PC-9 (cell line): Measurements from ENCODE around the gene SNPH. TPM values are rescaled to one million over a fixed set of nuclear protein-coding genes. Genes with fewer than 3 reads are reported as not detected.

ENCODE experiments used
- BruUV-seq: library from RNA; stranded (reverse); fragments of 400-500 nt; replicated peaks from 2 replicates; lab custom pipeline; 2021; lab: Mats Ljungman, UMichigan
- CTCF ChIA-PET: fragments of 300-600 bp; sonication (Branson Sonifier 250); formaldehyde crosslinking; loops from one replicate; lab custom pipeline; 2022; ENCODE audit warnings: antibody characterized with exemption; lab: Charles Lee
- POLR2A ChIA-PET: fragments of 300-600 bp; sonication (Branson Sonifier 250); formaldehyde crosslinking; loops from one replicate; lab custom pipeline; 2022; ENCODE audit warnings: antibody characterized with exemption; ENCODE audit not compliant: unreplicated experiment; lab: Charles Lee
- DNase-seq, 2 experiments: peaks; one replicate each; pipeline versions ENCODE4 v3.0.0 to v3.0.0-alpha.2; 2015 to 2022; ENCODE audit warnings: mixed read lengths in 1 of 2
- H2AFZ ChIP-seq: fragments of 200-600 bp; sonication (generic); 2 replicates; pipeline ENCODE4 v1.8.1; 2017; ENCODE audit warnings: antibody characterized with exemption
- H3F3A ChIP-seq: fragments of 200-600 bp; sonication (generic); 2 replicates; pipeline ENCODE4 v1.8.1; 2017; ENCODE audit warnings: antibody characterized with exemption, mild to moderate bottlenecking, low read depth; ENCODE audit not compliant: insufficient read depth
- H3K27ac ChIP-seq: fragments of 200-600 bp; sonication (generic); 2 replicates; pipeline ENCODE4 v1.6.1; 2016; ENCODE audit warnings: mixed run types
- H3K27me3 ChIP-seq: fragments of 200-600 bp; sonication (generic); 2 replicates; pipeline ENCODE4 v1.6.1; 2016; ENCODE audit warnings: low read depth, mixed run types; ENCODE audit not compliant: insufficient read depth
- H3K36me3 ChIP-seq: fragments of 200-600 bp; sonication (generic); 2 replicates; pipeline ENCODE4 v1.6.1; 2016; ENCODE audit warnings: low read depth, mixed run types
- H3K4me1 ChIP-seq: fragments of 200-600 bp; sonication (generic); replicated peaks from 2 replicates; pipeline ENCODE4 v1.6.1; 2016; ENCODE audit warnings: mixed run types; ENCODE audit not compliant: insufficient read depth
- H3K4me2 ChIP-seq: fragments of 200-600 bp; sonication (generic); 2 replicates; pipeline ENCODE4 v1.6.1; 2017; ENCODE audit warnings: mixed run types
- H3K4me3 ChIP-seq: fragments of 200-600 bp; sonication (generic); 2 replicates; pipeline ENCODE4 v1.6.1; 2016; ENCODE audit warnings: mixed run types
- H3K79me2 ChIP-seq: fragments of 200-600 bp; sonication (generic); 2 replicates; pipeline ENCODE4 v1.6.1; 2017; ENCODE audit warnings: low read depth, mixed run types
- H3K9me2 ChIP-seq: fragments of 200-600 bp; sonication (generic); 2 replicates; pipeline ENCODE4 v1.8.1; 2017; ENCODE audit warnings: mild to moderate bottlenecking; ENCODE audit not compliant: insufficient read depth
- H3K9me3 ChIP-seq: fragments of 200-600 bp; sonication (generic); 2 replicates; pipeline ENCODE4 v1.8.1; 2016; ENCODE audit warnings: low read depth; ENCODE audit not compliant: insufficient read depth
- H4K20me1 ChIP-seq: fragments of 200-600 bp; sonication (generic); 2 replicates; pipeline ENCODE4 v1.8.1; 2017; ENCODE audit not compliant: insufficient read depth
- EZH2 ChIP-seq: fragments of 200-600 bp; sonication (generic); IDR thresholded peaks from 2 replicates; pipeline ENCODE4 v1.8.0; 2017; ENCODE audit warnings: antibody characterized with exemption, low read depth
- intact Hi-C: fragments of 100-400 bp; cut with micrococcal nuclease; formaldehyde crosslinking; loops from one replicate; pipeline ENCODE4 v1.10.0; 2022; ENCODE audit not compliant: unreplicated experiment
- total RNA-seq: library from RNA; stranded (reverse); gene quantifications from 2 replicates; pipeline ENCODE4 v1.2.3, GENCODE V29; 2021
- TF ChIP-seq, protein P1 (sequence below): fragments of 200-600 bp; sonication (generic); conservative IDR thresholded peaks from 2 replicates; pipeline ENCODE4 v1.6.1; 2017; ENCODE audit warnings: mixed run types, antibody characterized with exemption, mild to moderate bottlenecking, moderate library complexity

SNPH gene
- total RNA-seq, 1 experiment from 2014 or later = 3.4 TPM

DNA sequence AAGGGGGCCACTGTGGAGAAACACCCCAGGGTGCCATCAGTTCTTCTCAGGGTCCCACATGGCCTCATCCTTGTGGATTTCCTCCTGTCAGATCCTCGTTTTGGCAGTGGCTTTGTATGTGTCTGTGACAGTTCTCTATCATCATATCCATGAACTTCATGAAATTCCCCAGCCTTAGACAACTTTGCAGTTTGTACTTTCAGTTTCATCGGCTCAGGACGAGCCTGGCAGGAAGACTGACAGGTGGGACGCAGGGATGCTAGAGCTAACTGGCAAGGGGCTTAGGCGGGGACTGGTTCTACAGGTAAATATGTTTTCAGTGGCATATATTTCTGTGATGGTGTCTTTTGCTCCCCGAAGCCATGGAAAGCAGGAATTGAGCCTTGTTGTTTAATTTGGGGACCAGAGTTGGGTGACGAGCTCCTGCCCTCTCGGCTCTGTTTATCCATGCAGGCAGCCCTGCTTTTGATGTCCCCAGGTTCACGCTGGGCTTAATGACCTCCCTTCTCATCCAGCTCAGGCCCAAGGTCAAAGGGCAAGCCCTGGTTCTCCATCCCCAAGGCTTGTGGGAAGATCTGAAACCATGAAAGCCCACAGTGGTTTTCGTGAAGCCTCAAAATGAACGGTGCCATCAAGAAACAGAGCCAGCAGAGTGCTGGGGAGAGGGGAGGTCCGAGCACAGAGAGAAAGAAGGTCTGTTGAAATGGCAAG lies 51.6 kb downstream of the SNPH start:
- no TSS peak for BruUV-seq
- no peaks in the 10 kb centered on the region for H4K20me1 ChIP-seq
- H3K9me2 ChIP-seq = no peaks in the 10 kb centered on the region
- no peak overlapping the region for H3K4me2 ChIP-seq
- H3K36me3 ChIP-seq = no peaks in the 10 kb centered on the region
- no peak overlapping the region for H3K4me3 ChIP-seq
- no peak overlapping the region for H3K27ac ChIP-seq
- H3K4me1 ChIP-seq = no peaks in the 10 kb centered on the region
- H3K79me2 ChIP-seq = no peaks in the 10 kb centered on the region
- no peak overlapping the region for H2AFZ ChIP-seq
- peaks cover 14% of the 10 kb centered on the region for H3F3A ChIP-seq
- no peaks in the 10 kb centered on the region for H3K27me3 ChIP-seq
- ChIA-PET POLR2A (no interaction called here), CTCF (no interaction called here)
- no peak for TF ChIP-seq EZH2
- TF ChIP-seq, protein P1, sequence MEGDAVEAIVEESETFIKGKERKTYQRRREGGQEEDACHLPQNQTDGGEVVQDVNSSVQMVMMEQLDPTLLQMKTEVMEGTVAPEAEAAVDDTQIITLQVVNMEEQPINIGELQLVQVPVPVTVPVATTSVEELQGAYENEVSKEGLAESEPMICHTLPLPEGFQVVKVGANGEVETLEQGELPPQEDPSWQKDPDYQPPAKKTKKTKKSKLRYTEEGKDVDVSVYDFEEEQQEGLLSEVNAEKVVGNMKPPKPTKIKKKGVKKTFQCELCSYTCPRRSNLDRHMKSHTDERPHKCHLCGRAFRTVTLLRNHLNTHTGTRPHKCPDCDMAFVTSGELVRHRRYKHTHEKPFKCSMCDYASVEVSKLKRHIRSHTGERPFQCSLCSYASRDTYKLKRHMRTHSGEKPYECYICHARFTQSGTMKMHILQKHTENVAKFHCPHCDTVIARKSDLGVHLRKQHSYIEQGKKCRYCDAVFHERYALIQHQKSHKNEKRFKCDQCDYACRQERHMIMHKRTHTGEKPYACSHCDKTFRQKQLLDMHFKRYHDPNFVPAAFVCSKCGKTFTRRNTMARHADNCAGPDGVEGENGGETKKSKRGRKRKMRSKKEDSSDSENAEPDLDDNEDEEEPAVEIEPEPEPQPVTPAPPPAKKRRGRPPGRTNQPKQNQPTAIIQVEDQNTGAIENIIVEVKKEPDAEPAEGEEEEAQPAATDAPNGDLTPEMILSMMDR = no peak
- intact Hi-C loops = loop anchor here (10.0 kb wide), 1 partner anchor 93 kb away; the partner anchor contains the start of gene RAD21L1
- H3K9me3 ChIP-seq = no peaks in the 10 kb centered on the region
- no peak for DNase-seq

DNA sequence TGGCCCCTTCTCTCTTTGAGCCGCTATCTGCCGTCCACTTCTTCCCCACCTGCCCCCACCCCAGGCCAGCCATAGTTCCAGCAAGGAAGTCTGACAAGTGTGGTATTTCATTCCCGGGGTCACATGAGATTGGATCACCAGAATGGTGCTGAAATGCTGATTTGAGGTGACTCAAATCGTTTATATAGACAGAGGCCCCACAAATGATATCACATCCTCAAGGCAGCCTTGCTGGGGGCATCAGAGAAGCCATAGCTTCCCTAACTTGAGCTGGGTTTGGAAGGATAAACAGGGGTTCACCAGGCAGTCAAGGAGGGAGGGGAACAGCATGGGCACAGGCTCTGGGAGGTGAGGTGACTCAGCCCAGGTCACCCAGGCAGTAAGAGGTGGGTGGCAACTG lies 53.0 kb downstream of the SNPH start:
- intact Hi-C loops = loop anchor here (10.0 kb wide), 1 partner anchor 94 kb away; the partner anchor contains the start of gene RAD21L1

DNA sequence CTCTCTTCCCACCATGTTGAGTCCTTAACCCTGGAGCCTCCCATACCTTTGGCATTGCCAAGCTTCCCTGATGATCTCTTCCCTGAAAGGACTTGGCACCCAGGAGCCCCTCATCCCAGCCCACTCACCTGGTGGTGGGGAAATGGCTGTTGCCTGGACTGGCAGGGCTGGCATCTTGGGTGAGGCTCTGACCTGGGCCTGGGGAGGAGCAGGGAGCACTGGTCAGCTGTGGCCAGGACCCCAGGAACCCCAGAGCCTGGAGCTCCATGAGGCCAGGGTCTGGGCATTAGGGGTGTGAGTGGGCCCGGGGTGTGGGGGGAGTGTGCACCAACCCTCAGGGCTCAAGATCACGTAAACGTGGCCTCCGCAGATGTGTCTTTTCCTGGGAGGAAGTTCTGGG lies 53.4 kb downstream of the SNPH start:
- BruUV-seq = no TSS peak

More for the DNA sequence above, 53.0 kb downstream of the SNPH start:
- Histone ChIP-seq H3F3A (peaks cover 10% of the 10 kb centered on the region), H3K27ac (no peak overlapping the region), H4K20me1 (no peaks in the 10 kb centered on the region), H3K9me2 (no peaks in the 10 kb centered on the region), H3K36me3 (no peaks in the 10 kb centered on the region), H3K27me3 (no peaks in the 10 kb centered on the region), H3K4me1 (no peaks in the 10 kb centered on the region), H3K9me3 (no peaks in the 10 kb centered on the region), H2AFZ (no peak overlapping the region), H3K4me2 (no peak overlapping the region), H3K79me2 (no peaks in the 10 kb centered on the region), H3K4me3 (no peak overlapping the region)
- CTCF ChIA-PET = interaction anchor here (0.6 kb wide), 1 partner anchor 138 kb away, joined by 3 read pairs; no protein-coding TSS in a partner anchor
- DNase-seq = no peak
- no peak for TF ChIP-seq EZH2
- TF ChIP-seq, protein P1 = no peak
- POLR2A ChIA-PET = no interaction called here
- BruUV-seq = no TSS peak

More for the DNA sequence above, 53.4 kb downstream of the SNPH start:
- Histone ChIP-seq H4K20me1 (no peaks in the 10 kb centered on the region), H3K4me1 (0 out of 2 replicates have a peak, but pooled peaks cover under 1% of the 10 kb centered on the region), H3K9me2 (no peaks in the 10 kb centered on the region), H2AFZ (no peak overlapping the region), H3K4me2 (no peak overlapping the region), H3K27ac (no peak overlapping the region), H3K27me3 (no peaks in the 10 kb centered on the region), H3F3A (peaks cover 6% of the 10 kb centered on the region), H3K36me3 (no peaks in the 10 kb centered on the region), H3K9me3 (no peaks in the 10 kb centered on the region), H3K79me2 (no peaks in the 10 kb centered on the region), H3K4me3 (no peak overlapping the region)
- intact Hi-C loops = loop anchor here (10.0 kb wide), 1 partner anchor 95 kb away; the partner anchor contains the start of gene RAD21L1
- ChIA-PET CTCF (interaction anchor here (0.6 kb wide), 1 partner anchor 139 kb away, joined by 3 read pairs; no protein-coding TSS in a partner anchor), POLR2A (no interaction called here)
- DNase-seq = no peak
- TF ChIP-seq EZH2 = no peak
- TF ChIP-seq, protein P1 = no peak
